Epithelial cell of proximal tubule (primary cell): ENCODE data around the gene C13orf46. TPM values are rescaled to one million over a fixed set of nuclear protein-coding genes. Genes with fewer than 3 reads are reported as not detected.
"Not testable (repeated sequence)": the region's sequence is repeated elsewhere in the genome, so short reads cannot be mapped to it uniquely, and the experiment has no call there.

Source experiments
- DNase-seq: peaks from one replicate; pipeline ENCODE4 v3.0.0-alpha.2; 2011; ENCODE audit warnings: low read depth
- H3K4me3 ChIP-seq: 2 replicates; pipeline ENCODE4 v1.5.1; 2011; ENCODE audit warnings: low read depth, mild to moderate bottlenecking, low read length
- total RNA-seq: library from RNA; depleted of rRNA; stranded (reverse); fragments of >200 nt; gene quantifications from 2 replicates; pipeline ENCODE4 v1.2.3, GENCODE V29; 2015
- TF ChIP-seq, protein P1 (sequence below): conservative IDR thresholded peaks from 2 replicates; pipeline ENCODE4 v1.5.1; 2012; ENCODE audit warnings: low read depth, mild to moderate bottlenecking, low read length

The C13orf46 gene
- total RNA-seq, 1 donor from 2014 or later, result not detected

DNA sequence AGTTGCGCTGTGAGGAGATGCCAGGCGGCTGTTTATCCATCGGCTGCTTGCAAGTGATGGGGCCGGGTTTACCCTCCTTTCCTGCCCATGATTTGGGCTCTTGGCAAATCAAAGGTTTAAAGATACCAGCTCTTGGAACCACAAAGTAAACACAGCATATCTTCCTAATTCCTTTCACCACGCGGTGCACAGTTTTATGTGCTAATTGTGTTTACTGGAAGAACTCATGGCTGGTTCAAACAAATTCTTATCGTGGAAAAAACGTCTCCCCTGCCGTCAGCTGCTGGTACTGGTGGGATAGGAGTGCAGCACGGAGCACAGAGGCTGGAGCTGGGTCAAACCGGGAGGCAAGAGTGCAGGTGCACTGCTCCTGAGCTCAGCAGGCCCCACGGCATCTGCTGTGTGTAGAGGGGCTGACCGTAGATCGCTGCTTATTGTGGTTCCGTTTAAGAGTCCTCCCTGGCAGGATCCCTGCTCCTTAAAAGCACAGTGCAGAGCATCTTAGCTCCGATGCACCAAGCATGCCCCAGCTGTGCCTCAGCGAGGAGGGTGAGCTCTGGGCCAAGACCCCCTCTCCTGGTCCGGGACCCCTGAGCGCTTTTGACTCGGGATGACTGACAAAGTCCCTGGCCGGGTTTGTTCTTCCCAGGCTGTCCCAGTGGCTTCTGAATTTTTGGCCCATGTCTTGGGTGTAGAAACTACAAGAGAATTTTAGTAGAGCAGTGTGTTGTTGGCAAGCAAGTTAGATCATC lies 58.7 kb downstream of the C13orf46 start:
- H3K4me3 ChIP-seq, result no peak overlapping the region
- no peak for DNase-seq
- TF ChIP-seq, protein P1, sequence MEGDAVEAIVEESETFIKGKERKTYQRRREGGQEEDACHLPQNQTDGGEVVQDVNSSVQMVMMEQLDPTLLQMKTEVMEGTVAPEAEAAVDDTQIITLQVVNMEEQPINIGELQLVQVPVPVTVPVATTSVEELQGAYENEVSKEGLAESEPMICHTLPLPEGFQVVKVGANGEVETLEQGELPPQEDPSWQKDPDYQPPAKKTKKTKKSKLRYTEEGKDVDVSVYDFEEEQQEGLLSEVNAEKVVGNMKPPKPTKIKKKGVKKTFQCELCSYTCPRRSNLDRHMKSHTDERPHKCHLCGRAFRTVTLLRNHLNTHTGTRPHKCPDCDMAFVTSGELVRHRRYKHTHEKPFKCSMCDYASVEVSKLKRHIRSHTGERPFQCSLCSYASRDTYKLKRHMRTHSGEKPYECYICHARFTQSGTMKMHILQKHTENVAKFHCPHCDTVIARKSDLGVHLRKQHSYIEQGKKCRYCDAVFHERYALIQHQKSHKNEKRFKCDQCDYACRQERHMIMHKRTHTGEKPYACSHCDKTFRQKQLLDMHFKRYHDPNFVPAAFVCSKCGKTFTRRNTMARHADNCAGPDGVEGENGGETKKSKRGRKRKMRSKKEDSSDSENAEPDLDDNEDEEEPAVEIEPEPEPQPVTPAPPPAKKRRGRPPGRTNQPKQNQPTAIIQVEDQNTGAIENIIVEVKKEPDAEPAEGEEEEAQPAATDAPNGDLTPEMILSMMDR, result no peak

DNA sequence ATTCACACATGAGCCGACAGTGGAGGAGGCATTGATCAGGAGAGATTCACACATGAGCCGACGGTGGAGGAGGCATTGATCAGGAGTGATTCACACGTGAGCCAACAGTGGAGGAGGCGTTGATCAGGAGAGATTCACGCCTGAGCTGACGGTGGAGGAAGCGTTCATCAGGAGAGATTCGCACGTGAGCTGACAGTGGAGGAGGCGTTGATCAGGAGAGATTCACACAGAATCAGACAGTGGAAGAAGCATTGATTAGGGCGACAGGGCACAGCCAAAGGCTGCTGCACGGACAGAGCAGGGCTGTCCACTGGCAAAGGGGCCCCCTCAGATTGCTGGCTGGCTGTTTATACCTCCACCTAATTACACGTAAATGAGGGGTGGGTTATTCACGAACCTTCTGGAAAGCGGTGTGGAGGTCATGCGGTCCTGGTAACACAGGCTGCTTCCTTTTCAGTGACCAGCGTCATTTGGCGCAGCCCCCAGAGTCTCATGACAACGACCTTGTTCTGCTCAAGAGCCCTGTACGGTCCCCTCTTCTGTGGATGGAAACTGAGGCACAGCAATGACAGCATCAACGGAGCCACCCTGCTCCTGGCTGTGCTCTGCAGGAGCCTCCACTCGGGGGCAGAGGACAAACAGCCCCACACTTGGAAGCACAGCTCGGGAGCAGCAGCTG lies 59.4 kb downstream of the C13orf46 start:
- DNase-seq, result no peak
- TF ChIP-seq, protein P1, result no peak
- H3K4me3 ChIP-seq, result no peak overlapping the region

DNA sequence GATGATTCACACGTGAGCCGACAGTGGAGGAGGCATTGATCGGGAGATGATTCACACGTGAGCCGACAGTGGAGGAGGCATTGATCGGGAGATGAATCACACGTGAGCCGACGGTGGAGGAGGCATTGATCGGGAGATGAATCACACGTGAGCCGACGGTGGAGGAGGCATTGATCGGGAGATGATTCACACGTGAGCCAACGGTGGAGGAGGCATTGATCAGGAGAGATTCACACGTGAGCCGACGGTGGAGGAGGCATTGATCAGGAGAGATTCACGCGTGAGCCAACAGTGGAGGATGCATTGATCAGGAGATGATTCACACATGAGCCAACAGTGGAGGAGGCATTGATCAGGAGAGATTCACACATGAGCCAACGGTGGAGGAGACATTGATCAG lies 60.0 kb downstream of the C13orf46 start:
- not testable (repeated sequence) for DNase-seq, H3K4me3 ChIP-seq

DNA sequence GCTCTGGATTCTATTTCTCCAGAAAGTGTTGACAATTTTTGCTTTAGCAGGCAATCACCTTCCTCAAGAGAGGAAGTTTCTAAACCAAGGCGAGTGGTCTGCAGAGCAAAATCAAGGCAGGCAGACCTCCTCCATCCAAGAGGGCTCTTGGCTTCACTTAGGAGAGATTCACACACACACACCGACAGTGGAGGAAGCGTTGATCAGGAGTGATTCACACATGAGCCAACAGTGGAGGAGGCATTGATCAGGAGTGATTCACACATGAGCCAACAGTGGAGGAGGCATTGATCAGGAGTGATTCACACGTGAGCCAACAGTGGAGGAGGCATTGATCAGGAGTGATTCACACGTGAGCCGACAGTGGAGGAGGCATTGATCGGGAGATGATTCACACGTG lies 60.5 kb downstream of the C13orf46 start:
- not testable (repeated sequence) for DNase-seq, H3K4me3 ChIP-seq

DNA sequence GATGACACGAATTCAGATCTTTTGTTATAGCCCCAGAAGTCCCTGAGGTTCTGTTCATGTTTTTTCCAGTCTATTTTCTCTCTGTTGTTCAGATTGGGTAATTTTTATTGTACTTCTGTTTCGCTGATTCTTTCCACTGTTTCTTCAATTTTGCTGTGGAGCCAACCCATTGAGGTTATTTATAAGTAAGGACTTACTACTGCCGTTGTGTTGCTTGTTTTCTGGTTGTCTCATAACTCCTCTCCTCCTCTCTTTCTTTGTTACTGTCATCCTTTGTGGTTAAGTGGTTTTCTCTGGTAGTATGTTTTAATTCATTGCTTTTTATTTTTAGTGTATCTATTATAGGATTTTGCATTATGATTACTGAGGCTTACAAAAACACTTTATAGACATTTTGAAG lies 61.3 kb downstream of the C13orf46 start:
- no peak overlapping the region for H3K4me3 ChIP-seq
- TF ChIP-seq, protein P1, result no peak
- DNase-seq, result no peak

DNA sequence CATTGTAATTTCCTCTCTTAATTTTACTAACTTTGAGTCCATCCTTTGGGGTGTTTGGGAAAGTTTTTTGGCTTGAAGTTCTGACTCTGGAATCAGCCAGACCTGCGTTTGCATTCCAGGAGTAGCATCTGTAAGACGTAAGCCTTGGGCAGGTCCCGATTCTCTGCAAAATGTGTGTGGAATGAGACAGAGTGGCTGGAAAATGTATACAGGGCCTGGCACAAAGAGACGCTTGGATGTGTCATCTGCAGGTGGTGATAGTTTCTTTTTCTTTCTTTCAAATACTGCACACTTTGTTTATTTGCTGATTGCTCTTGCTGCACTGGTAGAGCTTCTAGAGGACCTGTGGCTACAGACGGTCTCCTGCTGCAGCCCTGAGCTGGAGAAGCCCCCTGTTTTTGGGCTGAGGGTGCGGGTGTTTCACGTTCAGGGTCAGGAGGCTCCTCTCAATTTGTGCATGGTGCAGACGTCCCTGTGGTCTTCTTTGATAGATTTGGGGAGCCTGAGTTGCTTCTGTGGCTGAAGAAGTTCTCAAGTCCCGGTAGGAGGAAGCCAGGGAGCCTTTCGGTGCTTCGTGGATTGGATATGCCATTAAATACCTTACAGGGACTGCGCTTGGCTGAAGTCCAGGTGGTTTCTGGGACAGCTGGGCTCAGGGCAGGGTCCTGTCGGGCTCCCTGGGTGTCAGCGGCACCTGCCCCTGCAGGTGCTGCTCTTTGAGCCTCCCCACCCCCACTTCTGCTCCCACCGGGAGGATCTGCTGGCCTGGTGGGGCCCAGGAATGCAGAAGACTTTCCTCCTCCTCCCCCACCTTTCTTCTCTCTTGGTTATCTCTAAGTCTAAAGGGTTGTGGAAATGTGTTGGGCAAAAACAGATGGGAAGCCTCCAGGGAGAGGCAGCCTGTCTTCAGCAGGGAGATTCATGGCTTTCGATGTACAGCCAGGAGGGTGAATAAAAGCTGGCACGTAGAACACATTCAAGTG lies 66.0 kb downstream of the C13orf46 start:
- no peak for DNase-seq
- TF ChIP-seq, protein P1, result no peak
- H3K4me3 ChIP-seq, result no peak overlapping the region

DNA sequence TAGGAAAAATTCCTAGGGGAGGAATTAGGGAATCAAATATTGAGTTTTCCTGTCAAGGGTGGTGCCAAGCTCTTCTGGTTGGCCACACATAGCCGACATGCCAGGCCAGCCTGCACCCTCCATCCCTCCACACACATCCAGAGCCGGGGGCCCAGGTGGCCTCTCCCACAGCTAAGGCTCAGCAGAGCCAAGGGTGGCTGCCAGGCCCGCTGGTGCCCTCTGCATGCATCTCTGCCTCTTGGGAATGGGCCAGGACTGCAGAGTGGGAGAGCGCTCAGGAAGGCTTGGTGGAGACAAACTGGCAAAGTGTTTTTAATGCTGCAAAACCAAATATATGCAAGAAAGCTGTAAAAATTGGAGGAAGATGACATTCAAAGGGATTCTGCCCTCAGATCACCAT lies 67.3 kb downstream of the C13orf46 start:
- H3K4me3 ChIP-seq, result no peak overlapping the region
- TF ChIP-seq, protein P1, result no peak
- no peak for DNase-seq
